Keratinocyte (primary cell): ENCODE measurements around the gene CDH13. TPM values are rescaled to one million over a fixed set of nuclear protein-coding genes. Genes with fewer than 3 reads are reported as not detected.

Experiments used
- DNase-seq: peaks from one replicate; pipeline ENCODE4 v3.0.0-alpha.2; 2011; ENCODE audit warnings: low read depth, missing footprints, low spot score
- FAIRE-seq: peaks from 2 replicates; lab custom pipeline; 2011; peaks lifted over from hg19 to GRCh38; lab: Jason Lieb, UNC
- H2AFZ ChIP-seq: 2 replicates; pipeline ENCODE4 v1.6.0; 2012; ENCODE audit warnings: low read length, control low read depth, inconsistent platforms; ENCODE audit not compliant: control insufficient read depth
- H3K27ac ChIP-seq: 2 replicates; pipeline ENCODE4 v1.5.1; 2011; ENCODE audit warnings: low read length; ENCODE audit not compliant: control insufficient read depth, insufficient read depth
- H3K27me3 ChIP-seq: 3 replicates; pipeline ENCODE4 v1.6.0; 2011; ENCODE audit warnings: low read length; ENCODE audit not compliant: control insufficient read depth, insufficient read depth; ENCODE audit errors: extremely low read depth
- H3K36me3 ChIP-seq, 2 experiments: 2 replicates in 1 of 2; 3 replicates in 1 of 2; pipeline ENCODE4 v1.5.1; 2011; ENCODE audit warnings: low read length in 2 of 2, mild to moderate bottlenecking in 1 of 2; ENCODE audit not compliant: control insufficient read depth in 2 of 2, insufficient read depth in 2 of 2; ENCODE audit errors: extremely low read depth in 1 of 2
- H3K4me1 ChIP-seq: 3 replicates; pipeline ENCODE4 v1.5.1; 2011; ENCODE audit warnings: low read length; ENCODE audit not compliant: control insufficient read depth, insufficient read depth; ENCODE audit errors: extremely low read depth
- H3K4me2 ChIP-seq: 3 replicates; pipeline ENCODE4 v1.6.0; 2011; ENCODE audit warnings: low read depth, low read length; ENCODE audit not compliant: control insufficient read depth, insufficient read depth; ENCODE audit errors: extremely low read depth
- H3K4me3 ChIP-seq, 3 experiments: fragments of 200-600 bp in 1 of 3; sonication (generic) in 1 of 3; 2 replicates in 2 of 3; 3 replicates in 1 of 3; pipeline ENCODE4 v1.5.1; 2011 to 2016; ENCODE audit warnings: low read length in 3 of 3, mild to moderate bottlenecking in 3 of 3, control low read depth in 2 of 3, inconsistent platforms in 1 of 3, low read depth in 1 of 3, mixed read lengths in 1 of 3, mixed run types in 1 of 3, moderate library complexity in 1 of 3; ENCODE audit not compliant: control insufficient read depth in 2 of 3, insufficient read depth in 2 of 3; ENCODE audit errors: extremely low read depth in 1 of 3
- H3K79me2 ChIP-seq: 2 replicates; pipeline ENCODE4 v1.6.0; 2012; ENCODE audit warnings: low read length; ENCODE audit not compliant: control insufficient read depth, insufficient read depth
- H3K9ac ChIP-seq: 3 replicates; pipeline ENCODE4 v1.6.0; 2011; ENCODE audit warnings: low read length; ENCODE audit not compliant: control insufficient read depth, insufficient read depth; ENCODE audit errors: extremely low read depth
- H3K9me1 ChIP-seq: 3 replicates; pipeline ENCODE4 v1.6.0; 2011; ENCODE audit warnings: low read length; ENCODE audit not compliant: control insufficient read depth, insufficient read depth; ENCODE audit errors: extremely low read depth
- H3K9me3 ChIP-seq: 2 replicates; pipeline ENCODE4 v1.5.1; 2012; ENCODE audit warnings: low read depth, low read length; ENCODE audit not compliant: control insufficient read depth
- H4K20me1 ChIP-seq: 3 replicates; pipeline ENCODE4 v1.6.0; 2011; ENCODE audit warnings: low read length; ENCODE audit not compliant: control insufficient read depth, insufficient read depth; ENCODE audit errors: extremely low read depth
- EZH2 ChIP-seq: IDR thresholded peaks from one replicate; pipeline ENCODE4 v1.6.1; 2012; ENCODE audit warnings: inconsistent platforms, mild to moderate bottlenecking, low read length, moderate library complexity
- dilution Hi-C: fragments of 300-500 bp; cut with MboI; formaldehyde crosslinking; loops from one replicate; pipeline ENCODE4 v1.7.0; 2020; ENCODE audit warnings: low sequenced_read_pairs; ENCODE audit not compliant: extremely low pct_ligation_motif_present
- polyA plus RNA-seq, 5 experiments: library from polyadenylated mRNA; depleted of rRNA in 3 of 5; stranded (reverse) in 3 of 5; stranded (forward) in 1 of 5; unstranded in 1 of 5; fragments of >200 nt; gene quantifications; 1 replicate in 1 of 5; 2 replicates in 3 of 5; 3 replicates in 1 of 5; pipeline versions ENCODE4 v1.2.1 to v1.2.3, GENCODE V29; 2011 to 2012; ENCODE audit warnings: missing spikeins in 2 of 5, low read depth in 1 of 5, low replicate concordance in 1 of 5
- TF ChIP-seq, protein P1 (sequence below), 3 experiments: IDR thresholded peaks in 1 of 3; conservative IDR thresholded peaks in 1 of 3; optimal IDR thresholded peaks in 1 of 3; 2 replicates in 2 of 3; 3 replicates in 1 of 3; pipeline versions ENCODE3 to v1.5.1; 2011; ENCODE audit warnings: low read length in 3 of 3, mild to moderate bottlenecking in 3 of 3, moderate library complexity in 2 of 3, control low read depth in 1 of 3, inconsistent platforms in 1 of 3; ENCODE audit not compliant: insufficient read depth in 2 of 3; ENCODE audit errors: extremely low read depth in 1 of 3

CDH13 gene
- polyA plus RNA-seq, 1 donor (not counting 4 experiments of a cell fraction or from before 2014, with no cell fraction given): 111 TPM

DNA sequence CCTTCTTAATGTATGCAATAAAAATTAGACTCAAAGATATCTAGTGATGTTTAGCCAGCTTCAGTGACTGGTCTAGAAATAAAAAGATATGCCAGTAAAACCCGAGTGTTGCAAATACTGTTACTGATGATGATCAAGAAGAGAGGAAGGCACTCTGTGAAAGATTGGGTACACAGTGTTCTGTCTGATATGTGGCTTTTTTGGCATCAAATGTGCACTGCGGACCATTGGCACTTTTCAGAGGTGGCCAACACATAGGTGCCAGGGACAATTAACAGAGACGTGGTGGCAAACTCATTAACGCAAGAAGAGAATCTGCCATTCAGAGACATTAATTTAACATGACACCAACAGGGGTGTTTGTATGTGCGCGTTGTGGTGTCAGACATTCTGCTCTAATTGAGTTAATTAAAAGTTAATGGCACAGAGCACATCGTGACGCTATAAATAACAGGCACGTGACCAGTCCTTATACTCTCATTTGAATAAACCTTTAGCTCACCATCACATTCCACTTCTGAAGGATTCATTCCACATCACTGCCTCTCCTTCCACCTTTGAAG is 631.7 kb downstream of the CDH13 start:
- H3K36me3 ChIP-seq: peaks cover 0 to 2% of the 10 kb centered on the region in 2 experiments
- no peaks in the 10 kb centered on the region for H3K79me2 ChIP-seq
- H2AFZ ChIP-seq: no peak overlapping the region
- H3K4me1 ChIP-seq: peaks cover under 1% of the 10 kb centered on the region
- H3K4me2 ChIP-seq: no peak overlapping the region
- H3K9ac ChIP-seq: no peak overlapping the region
- no peak overlapping the region for H3K27ac ChIP-seq
- H3K9me3 ChIP-seq: no peaks in the 10 kb centered on the region
- dilution Hi-C loops: no loop called here
- TF ChIP-seq EZH2: no peak
- TF ChIP-seq, protein P1, sequence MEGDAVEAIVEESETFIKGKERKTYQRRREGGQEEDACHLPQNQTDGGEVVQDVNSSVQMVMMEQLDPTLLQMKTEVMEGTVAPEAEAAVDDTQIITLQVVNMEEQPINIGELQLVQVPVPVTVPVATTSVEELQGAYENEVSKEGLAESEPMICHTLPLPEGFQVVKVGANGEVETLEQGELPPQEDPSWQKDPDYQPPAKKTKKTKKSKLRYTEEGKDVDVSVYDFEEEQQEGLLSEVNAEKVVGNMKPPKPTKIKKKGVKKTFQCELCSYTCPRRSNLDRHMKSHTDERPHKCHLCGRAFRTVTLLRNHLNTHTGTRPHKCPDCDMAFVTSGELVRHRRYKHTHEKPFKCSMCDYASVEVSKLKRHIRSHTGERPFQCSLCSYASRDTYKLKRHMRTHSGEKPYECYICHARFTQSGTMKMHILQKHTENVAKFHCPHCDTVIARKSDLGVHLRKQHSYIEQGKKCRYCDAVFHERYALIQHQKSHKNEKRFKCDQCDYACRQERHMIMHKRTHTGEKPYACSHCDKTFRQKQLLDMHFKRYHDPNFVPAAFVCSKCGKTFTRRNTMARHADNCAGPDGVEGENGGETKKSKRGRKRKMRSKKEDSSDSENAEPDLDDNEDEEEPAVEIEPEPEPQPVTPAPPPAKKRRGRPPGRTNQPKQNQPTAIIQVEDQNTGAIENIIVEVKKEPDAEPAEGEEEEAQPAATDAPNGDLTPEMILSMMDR (optimal IDR thresholded peaks at IDR 0.05 in 1 of 3, IDR thresholded peaks at IDR 0.05 in 1 of 3, conservative IDR thresholded peaks at IDR 0.05 in 1 of 3; ENCODE audit: extremely low read depth in 1 of 3, insufficient read depth in 2 of 3, low read length in 3 of 3): no peak
- H4K20me1 ChIP-seq: no peaks in the 10 kb centered on the region
- no peak for DNase-seq
- FAIRE-seq: no peak
- H3K27me3 ChIP-seq: no peaks in the 10 kb centered on the region
- H3K9me1 ChIP-seq: no peaks in the 10 kb centered on the region
- no peak overlapping the region for H3K4me3 ChIP-seq

DNA sequence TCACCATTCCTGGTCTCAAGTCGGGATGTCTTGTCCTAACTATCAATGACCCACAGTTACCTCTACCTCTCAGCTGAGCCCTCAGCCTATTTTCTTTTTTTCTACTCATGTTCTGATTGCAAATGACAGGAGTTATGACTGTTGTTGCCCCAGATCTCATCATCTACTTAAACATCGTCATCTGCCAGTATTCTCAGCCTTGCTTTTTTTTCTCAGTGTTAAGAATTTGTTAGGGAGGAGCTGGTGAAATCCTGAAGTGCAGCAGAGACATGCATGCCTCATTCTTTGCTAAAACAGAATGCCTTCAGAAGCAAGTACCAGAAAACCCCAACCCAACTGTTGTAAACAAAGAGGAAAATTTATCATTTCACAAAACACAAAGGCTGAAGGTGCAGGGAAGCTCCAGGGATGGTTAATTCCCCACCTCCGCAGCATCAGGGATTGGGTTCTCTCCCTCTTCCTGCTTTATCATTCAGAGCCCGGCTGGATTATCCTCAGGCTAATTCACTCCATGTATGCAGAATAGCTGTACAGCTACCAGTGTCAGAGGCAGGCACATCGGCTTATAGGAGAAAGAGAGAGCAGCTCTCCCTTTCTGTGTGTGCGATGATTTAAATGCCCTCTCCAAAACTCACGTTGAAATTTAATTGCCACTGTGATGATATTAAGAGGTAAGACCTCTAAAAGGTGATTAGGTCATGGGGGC is 640.2 kb downstream of the CDH13 start:
- H3K9me3 ChIP-seq: no peaks in the 10 kb centered on the region
- H3K27ac ChIP-seq: no peak overlapping the region
- DNase-seq (no peak), FAIRE-seq (no peak)
- no peak overlapping the region for H2AFZ ChIP-seq
- TF ChIP-seq, protein P1 (optimal IDR thresholded peaks at IDR 0.05 in 1 of 3, IDR thresholded peaks at IDR 0.05 in 1 of 3, conservative IDR thresholded peaks at IDR 0.05 in 1 of 3; ENCODE audit: extremely low read depth in 1 of 3, insufficient read depth in 2 of 3, low read length in 3 of 3): no peak
- TF ChIP-seq EZH2: no peak
- H3K36me3 ChIP-seq: peaks cover 0 to 1% of the 10 kb centered on the region in 2 experiments
- no peaks in the 10 kb centered on the region for H3K4me1 ChIP-seq
- H3K4me3 ChIP-seq: no peak overlapping the region
- no peaks in the 10 kb centered on the region for H3K27me3 ChIP-seq
- H3K4me2 ChIP-seq: no peak overlapping the region
- no peaks in the 10 kb centered on the region for H4K20me1 ChIP-seq
- dilution Hi-C loops: no loop called here
- no peak overlapping the region for H3K9ac ChIP-seq
- H3K9me1 ChIP-seq: no peaks in the 10 kb centered on the region
- no peaks in the 10 kb centered on the region for H3K79me2 ChIP-seq
